ENCODE data around the gene RCCD1.

Gene RCCD1

GRCh38 chr15:90942354-90943120 lies 12.1 kb upstream of the RCCD1 start:
- no peak for DNase-seq (ENCODE audit: low spot score)

- DNase-seq (ENCODE audit: low spot score) = no peak
Measured at GRCh38 chr15:90945091-90945490, 9.6 kb upstream of the RCCD1 start.

GRCh38 chr15:90946538-90946937 lies 8.1 kb upstream of the RCCD1 start:
- DNase-seq (ENCODE audit: low spot score) = no peak

DNA sequence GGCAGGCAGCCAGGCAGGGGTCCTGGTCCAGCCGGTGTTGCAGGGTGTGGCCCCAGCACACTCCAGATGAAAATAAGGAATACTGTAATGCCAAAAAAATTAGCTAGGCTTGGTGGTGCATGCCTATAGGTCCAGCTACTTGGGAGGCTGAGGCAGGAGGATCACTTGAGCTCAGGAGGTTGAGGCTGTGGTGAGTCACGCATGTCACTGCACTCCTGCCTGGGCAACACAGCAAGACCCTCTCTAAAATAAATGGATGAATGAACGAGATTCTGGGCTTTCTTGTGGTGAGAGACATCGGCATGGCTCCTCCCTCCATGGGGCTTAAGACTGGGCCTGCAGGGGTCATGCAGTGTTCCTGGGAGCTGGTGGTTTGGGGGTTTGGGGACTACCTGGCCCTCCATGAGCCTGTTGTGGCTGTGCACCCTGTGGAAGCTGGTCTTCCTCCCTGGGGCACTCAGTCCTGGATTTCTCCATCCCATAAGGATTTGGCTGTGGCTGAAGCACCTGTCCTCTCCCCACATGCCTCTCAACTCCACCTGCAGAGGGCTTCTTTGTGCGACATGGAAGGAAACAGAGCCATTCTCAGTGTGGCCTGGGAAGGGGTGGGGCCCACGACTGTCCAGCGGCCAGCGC lies 7.6 kb upstream of the RCCD1 start:
- no peak for DNase-seq (ENCODE audit: low spot score)

DNA sequence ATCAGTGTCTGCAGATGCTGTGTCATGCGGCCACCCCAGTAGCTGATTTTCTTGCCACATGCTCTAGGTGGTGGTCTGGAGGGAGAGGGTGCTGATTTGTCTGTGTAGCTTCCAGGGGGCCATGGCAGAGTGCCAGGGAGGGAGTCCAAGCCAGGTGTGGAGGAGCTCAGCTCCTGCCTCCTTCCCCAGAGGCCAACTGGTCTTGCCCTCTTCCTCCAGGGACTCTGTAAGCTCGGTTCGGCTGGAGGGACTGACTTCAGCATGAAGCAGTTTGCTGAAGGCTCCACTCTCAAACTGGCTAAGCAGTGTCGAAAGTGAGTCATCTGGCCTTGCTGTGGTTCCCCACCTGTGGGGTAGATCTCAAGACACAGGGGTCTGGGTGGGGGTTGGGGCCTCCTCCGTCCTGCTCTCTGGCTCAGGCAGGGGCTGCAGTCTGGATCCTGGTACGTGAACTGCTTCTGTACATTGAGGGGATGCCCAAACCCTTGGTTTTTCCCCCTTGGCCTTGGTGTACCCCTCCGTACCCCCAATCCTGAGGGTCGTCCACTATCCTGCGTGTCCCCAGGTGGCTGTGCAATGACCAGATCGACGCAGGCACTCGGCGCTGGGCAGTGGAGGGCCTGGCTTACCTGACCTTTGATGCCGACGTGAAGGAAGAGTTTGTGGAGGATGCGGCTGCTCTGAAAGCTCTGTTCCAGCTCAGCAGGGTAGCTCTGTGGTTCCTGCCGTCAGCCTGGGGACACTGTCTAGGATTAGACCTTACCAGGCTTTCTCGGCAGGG lies 6.9 kb upstream of the RCCD1 start:
- DNase-seq (ENCODE audit: low spot score) = no peak

DNA sequence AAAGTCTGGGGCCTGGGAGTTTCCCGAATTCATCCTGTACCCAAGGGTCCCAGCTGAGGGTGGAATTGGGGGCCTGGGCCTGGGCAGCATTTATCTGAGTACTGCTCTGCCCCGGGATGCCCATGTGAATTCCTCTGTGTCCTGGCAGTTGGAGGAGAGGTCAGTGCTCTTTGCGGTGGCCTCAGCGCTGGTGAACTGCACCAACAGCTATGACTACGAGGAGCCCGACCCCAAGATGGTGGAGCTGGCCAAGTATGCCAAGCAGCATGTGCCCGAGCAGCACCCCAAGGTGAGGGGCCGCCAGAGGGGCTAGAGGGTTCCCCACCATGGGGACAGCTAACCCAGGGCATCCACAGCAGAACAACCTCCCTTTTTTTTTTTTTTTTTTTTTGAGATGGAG lies 6.2 kb upstream of the RCCD1 start:
- DNase-seq (ENCODE audit: low spot score) = no peak

DNA sequence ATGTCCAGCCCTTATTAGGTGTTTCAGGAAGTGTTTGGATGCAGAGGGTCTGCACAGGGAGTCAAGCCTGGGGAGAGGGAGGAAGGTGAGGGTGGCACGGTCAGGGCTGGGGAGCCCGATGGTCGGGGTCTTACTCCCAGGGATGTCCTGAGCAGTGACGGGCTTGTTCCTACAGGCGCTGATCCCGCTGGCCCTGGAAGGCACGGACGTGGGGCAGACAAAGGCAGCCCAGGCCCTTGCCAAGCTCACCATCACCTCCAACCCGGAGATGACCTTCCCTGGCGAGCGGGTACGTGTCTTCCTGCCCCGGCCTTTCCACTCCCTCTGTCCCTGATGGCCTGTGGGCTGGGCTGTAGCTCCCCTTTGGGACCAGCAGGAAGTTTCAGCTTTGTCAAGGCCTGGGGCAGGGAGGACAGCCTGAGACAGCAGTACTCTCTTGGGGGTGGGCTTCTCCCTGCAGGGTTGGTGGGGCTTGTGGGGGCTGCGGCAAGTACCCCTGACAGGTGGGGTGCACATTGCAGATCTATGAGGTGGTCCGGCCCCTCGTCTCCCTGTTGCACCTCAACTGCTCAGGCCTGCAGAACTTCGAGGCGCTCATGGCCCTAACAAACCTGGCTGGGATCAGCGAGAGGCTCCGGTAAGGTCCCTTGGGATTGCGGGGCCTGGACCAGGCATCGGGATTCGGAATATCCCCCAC lies 4.6 kb upstream of the RCCD1 start:
- DNase-seq (ENCODE audit: low spot score) = no peak

DNA sequence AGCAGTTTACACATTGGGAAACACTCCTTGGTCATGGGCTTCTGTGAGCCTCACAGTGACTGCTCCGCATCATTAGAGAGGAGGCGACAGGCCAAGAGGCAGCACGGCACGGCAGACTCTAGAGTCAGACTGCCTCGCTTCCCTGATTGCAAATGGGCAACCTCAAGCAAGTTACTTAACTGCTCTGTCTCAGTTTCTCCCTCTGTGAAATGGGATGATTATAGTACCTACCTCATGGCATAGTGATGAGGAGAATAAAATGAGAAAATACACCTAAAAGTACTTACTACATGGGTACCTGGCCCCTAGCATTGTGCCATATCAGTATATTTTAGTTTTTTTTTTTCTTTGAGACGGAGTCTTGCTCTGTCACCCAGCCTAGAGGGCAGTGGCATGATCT lies 4.0 kb upstream of the RCCD1 start:
- DNase-seq (ENCODE audit: low spot score) = no peak

DNA sequence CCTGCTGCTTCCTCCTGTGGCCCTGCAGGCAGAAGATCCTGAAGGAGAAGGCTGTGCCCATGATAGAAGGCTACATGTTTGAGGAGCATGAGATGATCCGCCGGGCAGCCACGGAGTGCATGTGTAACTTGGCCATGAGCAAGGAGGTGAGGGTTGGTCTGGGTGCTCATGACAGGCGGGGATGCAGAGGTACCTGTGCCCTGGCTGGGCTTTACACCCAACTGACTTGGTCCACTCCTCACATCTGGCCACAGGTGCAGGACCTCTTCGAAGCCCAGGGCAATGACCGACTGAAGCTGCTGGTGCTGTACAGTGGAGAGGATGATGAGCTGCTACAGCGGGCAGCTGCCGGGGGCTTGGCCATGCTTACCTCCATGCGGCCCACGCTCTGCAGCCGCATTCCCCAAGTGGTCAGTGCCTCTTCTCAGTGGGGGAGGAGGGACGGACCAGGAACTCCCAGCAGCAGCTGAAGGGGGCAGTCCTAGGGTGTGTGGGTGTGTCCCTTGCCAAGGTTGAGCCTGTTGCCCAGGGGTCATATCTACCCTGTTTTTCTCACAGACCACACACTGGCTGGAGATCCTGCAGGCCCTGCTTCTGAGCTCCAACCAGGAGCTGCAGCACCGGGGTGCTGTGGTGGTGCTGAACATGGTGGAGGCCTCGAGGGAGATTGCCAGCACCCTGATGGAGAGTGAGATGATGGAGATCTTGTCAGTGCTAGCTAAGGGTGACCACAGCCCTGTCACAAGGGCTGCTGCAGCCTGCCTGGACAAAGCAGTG lies 1.6 kb upstream of the RCCD1 start:
- no peak for DNase-seq (ENCODE audit: low spot score)

DNA sequence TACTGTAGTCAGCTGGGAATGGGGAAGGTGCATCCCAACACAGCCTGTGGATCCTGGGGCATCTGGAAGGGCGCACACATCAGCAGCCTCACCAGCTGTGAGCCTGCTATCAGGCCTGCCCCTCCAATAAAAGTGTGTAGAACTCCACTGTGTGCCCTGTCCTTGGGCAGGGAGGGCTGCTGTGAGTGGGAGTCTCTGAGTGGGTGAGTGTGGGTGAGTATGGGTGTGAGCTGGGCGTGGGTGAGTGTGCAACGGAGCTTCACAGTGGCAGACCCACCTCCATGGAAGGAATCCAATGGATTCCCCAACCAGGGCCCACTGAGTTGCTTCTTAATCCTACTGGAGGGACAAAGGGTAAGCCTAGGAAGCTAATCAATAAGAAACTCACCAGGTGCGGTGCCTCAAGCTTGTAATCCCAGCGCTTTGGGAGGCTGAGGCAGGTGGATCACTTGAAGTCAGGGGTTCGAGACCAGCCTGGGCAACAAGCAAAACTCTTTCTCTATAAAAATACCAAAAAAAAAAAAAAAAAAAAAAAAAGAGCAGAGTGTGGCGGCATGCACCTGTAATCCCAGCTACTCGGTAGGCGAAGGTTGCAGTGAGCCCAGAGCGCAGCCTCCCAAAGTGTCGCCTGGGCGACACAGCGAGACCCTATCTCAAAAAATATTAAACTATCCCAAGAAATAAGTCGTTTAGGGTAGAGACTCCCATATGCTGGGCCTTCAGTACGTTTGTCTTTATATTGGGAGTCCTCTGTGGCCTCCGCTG lies 555 bp upstream of the RCCD1 start:
- no peak for DNase-seq (ENCODE audit: low spot score)

DNA sequence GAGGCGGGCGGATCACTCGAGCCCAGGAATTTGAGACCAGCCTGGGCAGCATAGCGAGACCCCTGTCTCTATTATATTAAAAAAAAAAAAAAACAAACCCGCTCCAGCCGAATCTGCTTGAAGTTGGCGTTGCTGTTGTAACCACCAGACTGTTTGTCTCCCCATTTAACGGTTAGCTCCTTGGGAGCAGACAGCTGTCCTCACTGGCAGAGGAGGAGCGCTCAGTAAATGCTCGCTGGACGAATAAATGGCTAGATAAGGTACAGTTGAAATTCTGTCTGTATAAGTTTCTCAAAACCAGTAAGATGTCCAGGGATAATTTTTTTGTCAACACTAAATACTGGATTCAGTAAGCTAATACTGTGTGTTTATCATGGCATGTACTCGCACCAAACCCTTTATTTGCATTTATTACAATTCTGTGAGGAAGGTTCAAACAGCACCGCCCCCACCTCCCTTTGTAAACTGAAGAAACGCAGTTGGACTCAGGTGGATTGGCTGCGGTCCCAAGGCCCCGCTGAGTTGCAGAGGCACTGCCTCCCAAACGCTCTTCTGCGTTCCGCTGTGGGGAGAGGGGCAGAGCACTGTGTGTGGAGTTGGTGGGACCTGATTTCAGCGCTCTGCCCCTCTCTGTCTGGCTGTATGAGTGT lies 1.1 kb downstream of the RCCD1 start:
- DNase-seq (ENCODE audit: low spot score) = no peak

DNA sequence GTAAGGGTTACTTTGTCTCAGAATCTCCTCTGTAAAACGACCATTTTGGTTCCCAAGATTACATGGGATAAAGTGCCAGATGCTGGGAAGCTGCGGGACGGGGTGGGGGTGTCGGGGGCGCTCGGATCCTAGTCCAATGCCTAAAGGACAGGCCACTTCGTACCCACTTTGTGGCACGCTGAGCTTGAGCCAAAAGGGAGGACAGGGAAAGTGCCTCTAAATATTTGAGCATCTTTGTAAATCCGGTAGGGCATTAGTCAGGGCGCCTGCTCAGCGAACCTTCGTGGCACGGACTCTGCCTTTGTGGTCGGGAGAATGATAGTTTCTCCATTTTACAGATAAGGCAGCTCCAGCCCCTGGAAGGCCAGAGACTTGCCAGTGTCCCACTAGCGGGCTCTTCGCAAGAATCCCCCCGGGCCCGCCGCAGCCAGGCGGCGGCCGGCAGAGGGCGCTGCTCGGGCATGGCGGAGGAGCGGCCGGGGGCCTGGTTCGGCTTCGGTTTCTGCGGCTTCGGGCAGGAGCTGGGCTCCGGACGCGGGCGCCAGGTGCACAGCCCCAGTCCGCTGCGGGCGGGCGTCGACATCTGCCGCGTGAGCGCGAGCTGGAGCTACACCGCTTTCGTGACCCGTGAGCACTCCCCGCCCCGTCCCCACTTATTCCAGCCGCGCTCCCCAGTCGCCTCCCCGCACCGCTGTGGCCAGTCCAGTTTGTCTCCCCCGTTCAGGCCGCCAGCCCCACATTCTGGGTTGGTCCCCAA lies 1.8 kb downstream of the RCCD1 start:
- peak; percentile 78 for DNase-seq (ENCODE audit: low spot score)

GRCh38 chr15:90957031-90957790 lies 2.5 kb downstream of the RCCD1 start:
- DNase-seq (ENCODE audit: low spot score) = peak; percentile 47

DNA sequence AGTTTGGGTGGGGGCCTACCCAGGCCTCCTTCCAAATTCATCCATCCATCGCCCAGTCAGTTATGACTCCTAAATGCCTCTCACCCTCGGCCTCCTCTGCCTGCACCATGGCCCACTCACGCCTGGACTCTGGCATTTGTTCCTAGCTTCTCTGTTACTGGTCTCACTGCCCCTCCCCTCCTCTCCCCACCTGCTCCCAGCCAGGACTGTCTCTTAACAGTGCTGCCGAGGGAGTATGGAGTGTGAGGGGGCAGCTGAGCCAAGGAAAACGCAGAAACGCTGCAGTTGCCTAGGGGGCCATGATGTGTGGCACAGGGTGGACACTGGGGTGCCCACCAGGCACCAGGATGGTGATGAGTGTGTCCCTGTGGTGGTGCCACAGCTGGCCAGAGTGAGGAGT lies 3.1 kb downstream of the RCCD1 start:
- no peak for DNase-seq (ENCODE audit: low spot score)

- no peak for DNase-seq (ENCODE audit: low spot score)
Measured at GRCh38 chr15:90959028-90959595, 4.4 kb downstream of the RCCD1 start.

DNA sequence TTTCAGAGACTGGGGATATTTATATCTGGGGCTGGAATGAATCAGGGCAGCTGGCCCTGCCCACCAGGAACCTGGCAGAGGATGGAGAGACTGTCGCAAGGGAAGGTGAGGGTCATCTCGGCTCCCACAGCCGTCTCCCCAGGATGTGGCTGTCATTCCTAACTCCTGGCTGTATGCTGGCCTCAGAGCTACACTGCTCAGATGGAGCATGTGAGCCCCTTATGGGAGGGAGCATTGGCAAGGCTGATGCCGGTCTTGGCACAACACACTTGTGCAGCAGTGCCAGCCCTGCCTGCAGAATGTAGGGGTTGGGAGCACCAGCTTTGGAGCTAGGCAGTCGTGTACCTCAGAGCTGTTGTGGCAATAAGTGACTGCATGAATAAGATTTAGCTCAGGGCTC lies 5.2 kb downstream of the RCCD1 start:
- no peak for DNase-seq (ENCODE audit: low spot score)

- no peak for DNase-seq (ENCODE audit: low spot score)
Measured at GRCh38 chr15:90960298-90961091, 5.8 kb downstream of the RCCD1 start.

DNA sequence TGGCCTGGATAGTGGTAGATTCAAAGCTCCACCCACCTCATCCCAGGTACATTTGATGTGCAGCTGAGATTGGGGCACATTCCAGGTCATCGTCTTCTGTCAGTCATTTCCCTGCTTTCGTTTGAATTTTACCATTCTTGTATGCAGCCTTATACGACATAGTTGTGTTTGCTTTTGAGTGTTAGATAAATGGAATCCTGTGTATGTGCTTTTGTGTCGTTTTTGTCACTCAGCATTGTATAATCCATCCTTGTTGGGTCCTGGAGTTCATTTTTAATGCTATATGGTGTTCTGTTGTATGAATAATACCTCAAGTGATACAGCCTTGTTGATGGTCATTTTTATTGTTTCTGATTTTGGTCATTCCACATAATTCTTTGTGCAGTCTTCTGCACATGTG lies 7.3 kb downstream of the RCCD1 start:
- DNase-seq (ENCODE audit: low spot score) = no peak

Data from kidney tubule cell (primary cell).